HG03135 (cell line): ENCODE data around the gene EAPP.
"Not testable (repeated sequence)": the region's sequence is repeated elsewhere in the genome, so short reads cannot be mapped to it uniquely, and the experiment has no call there.

Source experiments
- ATAC-seq: cut with Tn5 transposase; IDR thresholded peaks from one replicate; pipeline ENCODE4 v1.9.1; 2021; ENCODE audit warnings: mild to moderate bottlenecking, moderate library complexity; ENCODE audit not compliant: unreplicated experiment

EAPP gene

GRCh38 chr14:34488528-34488927 lies 51.0 kb downstream of the EAPP start:
- no peak for ATAC-seq

DNA sequence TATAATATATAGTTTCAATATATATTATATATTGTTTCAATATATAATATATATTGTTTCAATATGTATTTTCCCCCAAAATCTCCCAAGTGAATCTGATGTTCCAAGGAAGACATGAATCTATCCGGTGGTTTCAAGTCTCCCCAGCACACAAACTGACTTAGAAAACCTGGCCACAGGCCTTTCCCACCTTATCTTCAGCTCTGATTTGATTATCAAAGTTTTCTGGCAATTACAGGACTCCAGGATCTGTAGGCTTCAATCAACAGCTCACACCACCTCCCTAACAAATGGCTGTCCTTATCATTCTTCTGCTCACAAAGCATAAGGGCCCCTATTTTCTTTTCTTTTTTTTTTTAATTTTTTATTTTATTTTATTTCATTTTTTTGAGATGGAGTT lies 54.8 kb downstream of the EAPP start:
- no peak for ATAC-seq

- ATAC-seq = no peak
Observed at GRCh38 chr14:34482463-34482862, 57.0 kb downstream of the EAPP start.

DNA sequence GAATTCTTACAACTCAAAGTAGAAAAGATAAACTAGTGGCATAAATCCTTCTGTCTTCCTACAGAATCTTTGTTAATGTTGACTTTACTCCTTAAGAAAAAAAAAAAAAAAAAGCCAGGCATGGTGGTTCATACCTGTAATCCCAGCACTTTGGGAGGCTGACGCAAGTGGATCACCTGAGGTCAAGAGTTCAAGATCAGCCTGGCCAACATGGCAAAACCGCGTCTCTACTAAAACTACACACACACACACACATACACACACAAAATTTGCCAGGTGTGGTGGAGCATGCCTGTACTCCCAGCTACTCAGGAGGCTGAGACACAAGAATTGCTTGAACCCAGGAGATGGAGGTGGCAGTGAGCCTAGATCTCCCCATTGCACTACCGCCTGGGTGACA lies 59.8 kb downstream of the EAPP start:
- ATAC-seq = no peak

DNA sequence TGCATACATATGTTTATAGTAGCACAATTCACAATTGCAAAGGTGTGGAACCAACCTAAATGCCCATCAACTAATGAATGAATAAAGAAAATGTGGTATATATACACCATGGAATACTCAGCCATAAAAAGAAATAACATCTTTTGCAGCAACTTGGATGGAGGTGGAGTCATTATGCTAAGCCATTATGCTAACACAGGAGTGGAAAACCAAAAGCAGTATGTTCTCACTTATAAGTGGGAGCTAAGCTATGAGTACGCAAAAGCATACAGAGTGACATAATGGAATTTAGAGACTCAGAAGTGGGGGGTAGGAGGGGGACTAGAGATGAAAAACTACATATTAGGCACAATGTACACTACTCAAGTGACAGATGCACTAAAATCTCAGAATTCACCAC lies 61.2 kb downstream of the EAPP start:
- no peak for ATAC-seq

DNA sequence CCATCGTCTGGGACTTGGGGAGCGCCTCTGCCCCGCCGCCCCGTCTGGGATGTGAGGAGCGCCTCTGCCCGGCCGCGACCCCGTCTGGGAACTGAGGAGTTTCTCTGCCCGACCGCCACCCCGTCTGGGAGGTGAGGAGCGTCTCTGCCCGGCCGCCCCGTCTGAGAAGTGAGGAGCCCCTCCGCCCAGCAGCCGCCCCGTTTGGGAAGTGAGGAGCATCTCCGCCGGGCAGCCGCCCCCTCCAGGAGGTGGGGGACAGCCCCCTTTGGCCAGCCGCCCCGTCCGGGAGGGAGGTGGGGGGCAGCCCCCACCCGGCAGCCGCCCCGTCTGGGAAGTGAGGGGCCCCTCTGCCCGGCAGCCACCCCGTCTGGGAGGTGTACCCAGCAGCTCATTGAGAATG lies 63.5 kb downstream of the EAPP start:
- ATAC-seq = not testable (repeated sequence)

GRCh38 chr14:34475163-34475562 lies 64.3 kb downstream of the EAPP start:
- ATAC-seq = no peak

DNA sequence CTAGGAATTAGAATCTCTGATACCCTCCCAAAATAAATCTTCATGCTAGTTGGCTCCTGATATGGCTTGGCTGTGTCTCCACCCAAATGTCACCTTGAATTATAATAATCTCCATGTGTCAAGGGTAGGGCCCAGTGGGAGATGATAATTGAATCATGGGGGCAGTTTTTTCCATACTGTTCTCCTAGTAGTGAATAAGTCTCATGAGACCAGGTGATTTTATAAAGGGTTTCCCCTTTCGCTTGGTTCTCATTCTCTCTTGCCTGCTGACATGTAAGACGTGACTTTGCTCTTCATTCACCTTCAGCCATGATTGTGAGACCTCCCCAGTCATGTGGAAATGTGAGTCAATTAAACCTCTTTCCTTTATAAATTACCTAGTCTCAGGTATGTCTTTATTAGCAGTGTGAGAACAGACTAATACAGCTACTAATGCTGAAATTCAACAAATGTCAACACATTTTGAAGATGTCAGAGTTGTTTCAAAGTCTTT lies 65.3 kb downstream of the EAPP start:
- ATAC-seq = no peak

- ATAC-seq = no peak
Observed at GRCh38 chr14:34472706-34473279, 66.7 kb downstream of the EAPP start.

- ATAC-seq = no peak
Observed at GRCh38 chr14:34470319-34470718, 69.2 kb downstream of the EAPP start.

GRCh38 chr14:34466691-34467090 lies 72.8 kb downstream of the EAPP start:
- no peak for ATAC-seq
